GM18951 (cell line): ENCODE measurements around the gene MACROD2.
"Not testable (repeated sequence)": the region's sequence is repeated elsewhere in the genome, so short reads cannot be mapped to it uniquely, and the experiment has no call there.

Experiments
- POLR2A ChIP-seq: IDR thresholded peaks from 4 replicates; pipeline ENCODE4 v1.6.1; 2011; ENCODE audit warnings: mild to moderate bottlenecking; ENCODE audit not compliant: insufficient read length, insufficient read depth; ENCODE audit errors: extremely low read depth
- in situ Hi-C: fragments of 300-500 bp; cut with MboI; formaldehyde crosslinking; loops from one replicate; pipeline ENCODE4 v1.12.0; 2022; ENCODE audit warnings: low sequenced_read_pairs, mixed read lengths, inconsistent platforms; ENCODE audit not compliant: unreplicated experiment

MACROD2 gene

DNA sequence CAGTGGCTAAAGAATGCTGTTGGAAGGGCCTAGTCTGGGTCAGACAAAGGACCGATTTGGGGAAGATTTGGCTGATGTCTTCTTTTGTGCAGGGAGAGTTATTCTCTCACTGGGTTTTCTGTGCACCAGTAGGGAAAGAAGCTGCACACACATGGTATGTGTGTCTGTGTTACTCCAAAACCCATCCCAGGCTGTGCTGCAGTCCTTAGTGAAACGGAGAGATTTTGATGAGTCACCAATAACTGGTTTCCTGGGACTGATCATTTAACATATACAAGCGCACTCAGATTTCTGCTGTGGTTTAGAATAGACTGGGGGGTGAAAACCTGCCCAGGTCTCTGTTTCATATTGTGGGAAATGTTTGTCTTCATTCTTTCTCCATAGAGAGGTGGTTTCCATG, 1528.1 kb downstream of the MACROD2 start:
- no peak for TF ChIP-seq POLR2A
- in situ Hi-C loops, result no loop called here

DNA sequence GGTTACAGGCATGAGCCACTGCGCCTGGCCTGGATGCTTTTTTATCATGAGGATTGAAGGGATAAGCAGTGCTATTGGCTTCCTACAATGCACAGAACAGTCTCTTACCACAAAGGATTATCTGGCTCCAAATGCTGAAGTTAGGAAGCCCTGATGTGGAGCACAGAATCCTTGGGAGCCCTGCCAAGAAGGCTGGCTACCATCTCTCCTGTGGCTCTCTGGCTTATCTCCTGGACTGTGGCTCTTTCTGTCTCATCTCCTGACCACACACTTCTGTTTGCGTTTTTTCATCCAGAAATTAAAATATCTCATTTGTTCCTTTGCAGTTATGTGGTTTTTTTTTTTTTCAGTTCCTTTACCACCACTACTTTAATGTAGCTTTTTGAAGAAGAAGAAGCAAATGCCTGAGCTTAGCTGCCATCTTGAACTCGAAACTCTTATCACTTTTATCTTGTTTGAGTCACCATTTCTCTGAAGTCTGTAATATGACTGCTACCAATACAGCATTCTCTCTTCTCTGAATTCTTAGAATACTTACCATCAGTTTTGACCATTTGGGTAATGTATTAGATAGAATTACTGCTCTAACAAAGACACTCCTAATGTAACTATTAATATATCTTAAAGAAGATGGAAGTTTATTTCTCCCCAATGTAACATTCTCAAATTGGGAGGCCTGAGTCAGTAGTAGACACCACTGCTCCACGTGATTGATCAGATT, 1533.2 kb downstream of the MACROD2 start:
- TF ChIP-seq POLR2A, result no peak
- in situ Hi-C loops, result no loop called here

DNA sequence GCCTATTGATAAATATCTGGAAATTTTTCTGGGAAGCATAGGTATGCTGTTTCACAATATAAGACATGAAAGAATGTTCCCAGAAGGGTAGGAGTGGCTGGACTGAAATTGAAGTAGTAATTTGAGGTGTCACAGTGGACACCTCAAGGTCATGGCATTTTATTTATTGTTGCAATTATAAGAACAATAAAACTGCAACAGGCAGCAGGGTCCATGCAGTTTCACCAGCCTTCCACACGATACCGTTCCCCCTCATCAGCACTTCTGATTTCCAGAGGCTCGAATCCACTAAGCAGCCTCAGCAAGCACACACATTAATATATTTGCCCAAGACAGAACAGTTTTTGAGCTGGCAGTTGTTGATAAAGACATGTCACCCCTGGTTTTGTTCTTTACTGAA, 1540.5 kb downstream of the MACROD2 start:
- TF ChIP-seq POLR2A, result no peak
- in situ Hi-C loops, result no loop called here

DNA sequence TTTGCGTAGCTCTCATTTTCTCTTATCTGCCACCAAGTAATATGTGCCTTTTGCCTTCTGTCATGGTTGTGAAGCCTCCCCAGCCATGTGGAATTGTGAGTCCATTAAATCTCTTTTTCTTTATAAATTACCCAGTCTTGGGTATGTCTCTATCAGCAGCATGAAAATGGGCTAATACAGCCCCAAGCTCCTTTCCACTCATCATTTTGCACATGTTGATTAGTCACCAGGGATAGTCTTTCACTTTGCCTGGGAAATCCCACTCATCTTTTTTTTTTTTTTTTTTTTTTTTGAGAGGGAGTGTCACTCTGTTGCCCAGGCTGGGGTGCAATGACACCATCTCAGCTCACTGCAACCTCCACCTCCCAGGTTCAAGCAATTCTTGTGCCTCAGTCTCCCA, 1541.9 kb downstream of the MACROD2 start:
- in situ Hi-C loops, result not testable (repeated sequence)

DNA sequence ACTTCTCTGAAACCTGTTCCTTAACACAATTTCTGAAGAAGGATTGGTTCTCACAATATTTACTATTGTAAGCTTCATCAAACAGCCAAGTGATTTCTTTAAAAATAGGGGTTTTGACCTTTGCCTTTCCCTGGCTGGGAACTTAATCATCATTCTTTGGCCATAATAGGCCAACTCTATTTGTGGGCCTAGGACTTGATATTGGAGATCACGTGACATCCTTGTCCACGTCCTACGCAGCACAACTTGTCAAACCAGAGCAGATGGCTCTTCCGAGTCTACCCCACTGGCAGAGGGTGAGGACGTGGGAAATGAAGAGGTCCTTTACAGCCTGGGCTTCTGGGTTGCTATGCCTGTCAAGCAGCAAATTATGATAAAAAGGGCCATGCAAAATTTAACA, 1547.3 kb downstream of the MACROD2 start:
- TF ChIP-seq POLR2A, result no peak
- in situ Hi-C loops, result no loop called here

DNA sequence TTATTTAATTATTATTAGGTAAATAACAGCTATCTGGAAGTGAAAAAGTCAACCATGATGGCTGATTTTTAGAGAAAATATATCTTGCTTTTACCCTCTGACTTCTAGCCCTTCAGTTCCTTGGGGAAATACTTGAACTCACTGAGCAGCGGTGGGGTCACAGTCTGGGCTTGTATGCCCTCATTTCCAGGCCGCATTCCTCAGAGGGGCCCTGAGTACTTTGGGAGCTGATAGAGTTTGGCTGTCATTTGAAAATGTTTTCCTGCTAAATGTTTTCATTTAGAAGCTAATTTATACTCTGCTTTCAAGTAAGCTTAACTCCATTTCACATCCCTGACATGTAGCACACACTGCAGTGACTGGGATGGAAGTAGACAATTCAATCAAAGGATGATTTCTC, 1549.4 kb downstream of the MACROD2 start:
- no peak for TF ChIP-seq POLR2A
- in situ Hi-C loops, result no loop called here

DNA sequence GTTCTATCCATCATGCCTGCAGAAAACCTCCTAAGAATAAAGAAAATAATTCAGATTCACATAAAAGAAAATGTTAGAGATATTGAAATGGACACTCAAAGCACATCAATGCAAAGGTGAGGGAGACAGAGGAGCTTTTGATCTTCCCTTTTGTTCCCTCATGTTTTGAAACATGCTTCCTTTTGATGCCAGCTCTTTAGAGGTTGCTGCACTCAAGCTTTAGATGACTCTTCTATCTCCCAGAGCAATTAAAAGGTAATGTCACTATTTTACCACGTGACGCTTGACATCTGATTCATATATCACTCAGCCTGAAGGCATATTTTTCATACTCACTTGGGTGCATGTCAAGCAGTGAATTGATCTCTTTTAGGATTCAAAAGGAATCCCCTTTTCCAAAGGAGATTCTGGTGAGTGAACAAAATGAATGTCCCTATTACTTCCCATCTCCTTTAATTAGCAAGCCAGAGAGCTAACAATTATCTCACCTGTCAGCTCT, 1551.3 kb downstream of the MACROD2 start:
- TF ChIP-seq POLR2A, result no peak
- in situ Hi-C loops, result no loop called here

DNA sequence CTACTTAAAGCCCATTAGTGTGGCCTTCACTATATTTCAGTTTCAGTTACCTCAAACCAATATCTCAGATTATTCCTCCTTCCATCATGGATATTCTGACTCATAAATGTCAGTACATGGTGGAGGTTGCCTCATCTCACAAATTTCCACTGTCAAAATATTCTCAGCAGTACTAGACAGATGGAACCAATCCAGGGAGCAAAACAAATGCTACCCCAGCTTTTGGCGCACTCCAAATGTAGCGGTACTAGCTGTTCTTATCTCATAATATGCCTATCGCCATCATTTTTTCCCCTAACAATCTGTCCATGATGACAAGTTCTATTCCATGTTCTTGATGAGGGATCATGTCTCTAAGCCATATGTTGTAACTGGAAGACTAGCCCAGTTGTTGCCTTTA, 1551.8 kb downstream of the MACROD2 start:
- in situ Hi-C loops, result no loop called here
- TF ChIP-seq POLR2A, result no peak

DNA sequence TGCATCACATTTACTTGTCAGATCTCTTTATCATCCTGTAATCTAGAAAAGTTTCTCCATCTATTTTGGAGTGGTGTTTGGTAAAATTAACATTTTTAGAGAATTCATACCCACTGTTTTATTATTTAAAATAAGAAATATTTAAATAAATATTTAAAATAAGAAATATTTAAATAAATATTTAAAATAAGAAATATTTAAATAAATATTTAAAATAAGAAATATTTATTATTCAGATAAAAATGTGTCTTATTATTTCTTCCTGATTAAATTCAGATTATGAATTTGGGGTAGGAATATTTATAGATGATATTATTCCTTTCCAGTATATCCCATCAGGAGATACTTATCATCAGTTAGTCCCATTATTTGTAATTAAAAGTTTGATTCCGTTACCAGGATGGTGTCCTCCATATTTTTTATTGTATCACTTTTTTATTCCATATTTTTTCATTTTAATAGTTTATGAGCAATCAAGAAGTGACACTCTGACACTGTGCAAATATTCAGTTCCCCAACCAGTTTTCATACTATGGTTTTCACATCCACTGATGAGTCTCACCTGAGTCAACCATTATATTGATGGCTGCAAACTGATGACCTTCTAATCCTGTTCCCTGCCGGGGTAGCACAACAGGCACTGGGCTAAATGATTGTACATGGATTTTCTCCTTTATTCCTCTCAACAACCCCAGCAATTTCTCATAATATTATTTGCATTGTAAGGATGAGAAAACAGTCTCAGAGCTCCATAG, 1555.0 kb downstream of the MACROD2 start:
- no peak for TF ChIP-seq POLR2A
- in situ Hi-C loops, result no loop called here

DNA sequence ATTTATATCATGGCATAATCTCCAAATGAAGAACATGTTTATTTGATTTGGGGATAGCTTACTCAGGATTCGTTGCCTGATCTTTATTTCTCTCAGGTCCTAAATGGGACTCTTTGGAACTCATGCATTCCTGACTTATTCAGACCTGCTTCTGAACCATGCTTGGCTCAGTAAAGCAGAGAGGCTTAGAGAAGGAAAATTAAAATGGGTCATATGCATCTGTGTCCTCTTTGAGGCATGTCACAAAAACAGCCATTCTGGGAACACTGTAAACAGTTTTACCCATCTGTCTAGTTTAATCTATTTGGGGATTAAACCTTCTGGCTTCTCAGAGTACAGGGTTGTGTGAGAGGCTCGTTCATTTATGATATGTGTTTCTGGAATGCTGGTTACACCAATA, 1560.6 kb downstream of the MACROD2 start:
- TF ChIP-seq POLR2A, result no peak
- in situ Hi-C loops, result no loop called here

DNA sequence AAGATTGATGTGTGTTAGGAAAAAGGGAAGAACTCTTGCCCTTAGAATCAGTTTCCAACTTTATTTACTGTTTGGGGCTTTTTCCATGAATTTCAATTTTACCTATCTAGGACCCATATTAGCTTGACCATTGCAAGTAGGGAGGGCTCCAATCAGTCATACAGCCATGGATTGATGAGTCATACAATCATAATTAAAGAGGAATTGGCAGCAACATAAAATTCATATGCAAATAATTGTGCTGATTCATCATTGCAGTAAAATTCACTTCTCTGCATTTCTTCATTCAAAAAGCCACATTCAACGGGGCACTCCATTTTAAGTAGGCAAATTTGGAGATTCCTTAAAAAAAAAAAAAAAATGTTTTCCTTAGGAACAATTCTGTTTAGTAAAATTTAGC, 1561.6 kb downstream of the MACROD2 start:
- in situ Hi-C loops, result no loop called here
- TF ChIP-seq POLR2A, result no peak

DNA sequence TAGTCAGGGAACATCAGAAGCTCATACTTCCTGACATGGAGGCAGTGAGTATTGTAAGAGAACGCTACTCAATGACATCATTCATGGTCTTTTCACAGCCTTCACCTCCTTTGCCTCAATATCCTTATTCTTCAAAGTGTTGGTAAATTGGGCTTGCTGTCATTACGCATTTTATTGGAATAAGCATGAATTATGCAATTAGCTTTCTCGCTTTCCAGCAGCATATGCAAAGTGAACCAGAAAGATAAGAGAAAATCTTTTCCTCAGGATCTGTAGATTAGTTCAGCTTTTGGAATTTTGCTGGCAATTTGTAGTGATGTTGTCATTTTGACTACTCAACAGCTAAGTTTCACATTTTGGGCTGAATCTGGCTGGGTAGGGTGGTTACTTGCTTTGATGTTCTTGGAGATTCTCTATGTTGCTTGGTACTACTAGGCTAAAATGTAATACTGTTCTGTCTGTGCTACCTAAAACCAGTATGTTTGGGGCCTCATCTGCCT, 1565.8 kb downstream of the MACROD2 start:
- in situ Hi-C loops, result no loop called here
- TF ChIP-seq POLR2A, result no peak

DNA sequence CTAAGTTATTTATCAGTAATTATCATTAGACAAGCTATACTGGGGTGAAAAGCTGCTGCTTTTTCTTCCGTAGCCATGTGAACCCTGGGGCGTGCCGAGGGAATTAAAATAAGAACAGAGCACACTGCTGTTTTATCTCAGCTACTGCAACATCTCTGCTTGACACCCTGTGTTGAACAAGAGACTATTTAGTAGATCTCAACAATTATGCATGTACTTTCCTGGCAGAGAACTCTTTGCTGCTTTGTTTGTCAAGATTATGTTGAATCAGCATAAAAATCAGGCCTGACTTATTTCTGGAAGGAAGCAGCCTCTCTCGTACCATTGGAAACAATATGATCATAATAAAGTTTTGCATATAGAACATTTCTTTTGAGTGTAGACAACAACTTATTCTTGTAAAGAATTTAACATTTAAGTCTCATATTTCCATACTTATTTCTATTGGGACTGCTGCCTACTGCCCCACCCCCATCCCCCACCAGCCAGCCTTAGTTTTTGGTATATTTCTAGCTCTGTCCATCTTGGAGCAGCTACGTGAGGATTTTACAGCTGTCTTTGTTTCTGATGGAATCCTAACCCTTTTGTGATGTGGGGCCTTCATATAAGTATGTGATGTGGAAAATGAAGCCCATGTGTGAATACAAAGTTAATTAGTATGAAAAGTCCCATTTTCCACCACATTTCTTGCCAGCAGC, 1566.5 kb downstream of the MACROD2 start:
- in situ Hi-C loops, result no loop called here
- no peak for TF ChIP-seq POLR2A

DNA sequence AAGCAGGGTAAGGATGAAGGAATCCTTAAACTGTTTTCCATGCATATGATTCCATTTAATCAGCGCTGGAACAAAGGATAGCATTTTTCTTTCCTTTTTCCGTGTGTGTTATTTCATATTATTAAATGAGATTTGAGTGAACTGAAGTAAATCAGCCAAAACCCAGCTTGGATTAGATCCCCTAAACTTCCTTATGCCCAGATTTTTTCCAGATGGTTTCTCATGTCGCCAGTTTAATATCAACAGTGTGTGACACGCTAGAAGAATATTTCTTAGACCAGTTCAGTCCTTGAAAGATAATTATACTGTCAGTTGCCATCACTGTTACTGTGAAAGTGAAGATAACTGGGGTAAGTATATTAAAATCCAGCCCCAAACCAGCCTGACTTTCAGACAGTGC, 1568.5 kb downstream of the MACROD2 start:
- in situ Hi-C loops, result no loop called here
- no peak for TF ChIP-seq POLR2A

DNA sequence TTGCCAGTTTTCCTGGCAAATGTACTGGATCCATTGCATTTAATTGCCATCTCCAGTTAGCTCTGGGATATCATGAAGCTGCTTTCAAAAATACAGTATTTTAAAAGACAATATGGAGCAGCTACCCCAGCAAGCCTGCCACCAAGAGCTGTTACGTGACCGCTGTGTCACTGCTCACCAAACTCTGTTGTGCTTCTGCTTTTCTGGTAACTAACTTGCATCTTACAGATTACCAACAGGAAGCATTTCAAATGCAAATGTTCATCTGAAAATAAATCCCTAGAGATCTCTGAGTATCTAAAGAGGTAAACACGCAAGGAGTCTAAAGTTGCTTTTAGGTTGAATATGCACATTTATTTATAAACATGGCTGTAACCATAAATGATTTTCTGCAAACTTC, 1569.7 kb downstream of the MACROD2 start:
- in situ Hi-C loops, result no loop called here

More for the DNA sequence above, 1569.7 kb downstream of the MACROD2 start:
- TF ChIP-seq POLR2A, result no peak
